Measurements from ENCODE around the gene CREBBP. TPM values are rescaled to one million over a fixed set of nuclear protein-coding genes. Genes with fewer than 3 reads are reported as not detected.

CREBBP gene
- polyA plus RNA-seq, 1 experiment: 9.8 TPM

GRCh38 chr16:3773663-3774062, 106.8 kb downstream of the CREBBP start:
- H3K27me3 ChIP-seq (ENCODE audit: control insufficient read depth, insufficient read depth, low read length): no peaks in the 10 kb centered on the region
- CTCF ChIA-PET: interaction anchor here (1.0 kb wide), 1 partner anchor 104 kb away, joined by 3 read pairs; no protein-coding TSS in a partner anchor
- H3K9me3 ChIP-seq (ENCODE audit: control insufficient read depth, insufficient read depth, low read length): no peaks in the 10 kb centered on the region
- H3K27ac ChIP-seq (ENCODE audit: low read depth, low read length): no peak overlapping the region
- no peak for DNase-seq (ENCODE audit: low read depth, low spot score)
- POLR2A ChIA-PET: interaction anchor here (0.8 kb wide), 1 partner anchor 76 kb away, joined by 11 read pairs; no protein-coding TSS in a partner anchor
- TF ChIP-seq CTCF (IDR thresholded peaks at IDR 0.05; ENCODE audit: low read depth, low read length): no peak
- H3K4me3 ChIP-seq (ENCODE audit: low read depth, low read length): no peak overlapping the region

GRCh38 chr16:3771513-3771912, 109.0 kb downstream of the CREBBP start:
- no peak for TF ChIP-seq CTCF (IDR thresholded peaks at IDR 0.05; ENCODE audit: low read depth, low read length)
- no peaks in the 10 kb centered on the region for H3K27me3 ChIP-seq (ENCODE audit: control insufficient read depth, insufficient read depth, low read length)
- CTCF ChIA-PET: no interaction called here

GRCh38 chr16:3770530-3770929, 110.0 kb downstream of the CREBBP start:
- no peak overlapping the region for H3K4me3 ChIP-seq (ENCODE audit: low read depth, low read length)
- no peaks in the 10 kb centered on the region for H3K9me3 ChIP-seq (ENCODE audit: control insufficient read depth, insufficient read depth, low read length)
- H3K27ac ChIP-seq (ENCODE audit: low read depth, low read length): no peak overlapping the region
- no peaks in the 10 kb centered on the region for H3K27me3 ChIP-seq (ENCODE audit: control insufficient read depth, insufficient read depth, low read length)
- DNase-seq (ENCODE audit: low read depth, low spot score): no peak
- ChIA-PET POLR2A (interaction anchor here (0.6 kb wide), 1 partner anchor 78 kb away, joined by 3 read pairs; no protein-coding TSS in a partner anchor), CTCF (no interaction called here)
- TF ChIP-seq CTCF (IDR thresholded peaks at IDR 0.05; ENCODE audit: low read depth, low read length): no peak

More at GRCh38 chr16:3771513-3771912, 109.0 kb downstream of the CREBBP start:
- no peaks in the 10 kb centered on the region for H3K9me3 ChIP-seq (ENCODE audit: control insufficient read depth, insufficient read depth, low read length)
- POLR2A ChIA-PET: interaction anchor here (0.7 kb wide), 1 partner anchor 96 kb away, joined by 4 read pairs; no protein-coding TSS in a partner anchor
- no peak overlapping the region for H3K4me3 ChIP-seq (ENCODE audit: low read depth, low read length)
- no peak overlapping the region for H3K27ac ChIP-seq (ENCODE audit: low read depth, low read length)
- no peak for DNase-seq (ENCODE audit: low read depth, low spot score)

GRCh38 chr16:3769942-3770341, 110.6 kb downstream of the CREBBP start:
- TF ChIP-seq CTCF (IDR thresholded peaks at IDR 0.05; ENCODE audit: low read depth, low read length): no peak
- POLR2A ChIA-PET: no interaction called here
- Histone ChIP-seq H3K9me3 (ENCODE audit: control insufficient read depth, insufficient read depth, low read length) (no peaks in the 10 kb centered on the region), H3K27ac (ENCODE audit: low read depth, low read length) (no peak overlapping the region), H3K27me3 (ENCODE audit: control insufficient read depth, insufficient read depth, low read length) (no peaks in the 10 kb centered on the region), H3K4me3 (ENCODE audit: low read depth, low read length) (no peak overlapping the region)
- no peak for DNase-seq (ENCODE audit: low read depth, low spot score)
- CTCF ChIA-PET: no interaction called here

- Histone ChIP-seq H3K27ac (ENCODE audit: low read depth, low read length) (no peak overlapping the region), H3K9me3 (ENCODE audit: control insufficient read depth, insufficient read depth, low read length) (no peaks in the 10 kb centered on the region), H3K4me3 (ENCODE audit: low read depth, low read length) (no peak overlapping the region), H3K27me3 (ENCODE audit: control insufficient read depth, insufficient read depth, low read length) (no peaks in the 10 kb centered on the region)
- ChIA-PET POLR2A (no interaction called here), CTCF (no interaction called here)
- TF ChIP-seq CTCF (IDR thresholded peaks at IDR 0.05; ENCODE audit: low read depth, low read length): no peak
- no peak for DNase-seq (ENCODE audit: low read depth, low spot score)
Measured at GRCh38 chr16:3769013-3769412, 111.5 kb downstream of the CREBBP start.
